GDM1 (cell line): ENCODE measurements around the gene H2BK1.

Experiments used
- DNase-seq: peaks from one replicate; lab custom pipeline; 2025; lab: John Stamatoyannopoulos, UW

Gene H2BK1

GRCh38 chr7:151202836-151203235 is 7.5 kb downstream of the H2BK1 start:
- DNase-seq, result no peak

DNA sequence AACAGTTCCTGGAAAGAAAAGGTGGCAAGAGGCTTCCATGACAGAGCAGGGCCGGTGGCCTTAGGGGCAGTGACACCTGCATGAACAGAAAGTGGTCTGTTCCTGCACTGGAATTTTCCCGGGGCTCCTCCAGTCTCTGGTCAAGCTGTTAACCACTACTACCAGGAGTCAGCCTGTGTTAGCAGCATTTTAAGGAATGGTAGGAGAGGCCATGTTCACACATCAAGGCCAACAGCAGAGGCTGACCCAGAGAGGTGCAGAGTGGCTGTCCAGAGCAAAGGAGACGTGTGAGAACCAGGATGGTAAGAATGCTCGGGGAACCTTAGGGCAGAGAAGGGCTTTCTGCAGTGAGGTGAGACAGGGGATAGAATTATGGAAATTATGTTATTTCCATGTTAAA is 8.5 kb downstream of the H2BK1 start:
- DNase-seq, result no peak

- no peak for DNase-seq
Observed at GRCh38 chr7:151201344-151201743, 8.9 kb downstream of the H2BK1 start.

DNA sequence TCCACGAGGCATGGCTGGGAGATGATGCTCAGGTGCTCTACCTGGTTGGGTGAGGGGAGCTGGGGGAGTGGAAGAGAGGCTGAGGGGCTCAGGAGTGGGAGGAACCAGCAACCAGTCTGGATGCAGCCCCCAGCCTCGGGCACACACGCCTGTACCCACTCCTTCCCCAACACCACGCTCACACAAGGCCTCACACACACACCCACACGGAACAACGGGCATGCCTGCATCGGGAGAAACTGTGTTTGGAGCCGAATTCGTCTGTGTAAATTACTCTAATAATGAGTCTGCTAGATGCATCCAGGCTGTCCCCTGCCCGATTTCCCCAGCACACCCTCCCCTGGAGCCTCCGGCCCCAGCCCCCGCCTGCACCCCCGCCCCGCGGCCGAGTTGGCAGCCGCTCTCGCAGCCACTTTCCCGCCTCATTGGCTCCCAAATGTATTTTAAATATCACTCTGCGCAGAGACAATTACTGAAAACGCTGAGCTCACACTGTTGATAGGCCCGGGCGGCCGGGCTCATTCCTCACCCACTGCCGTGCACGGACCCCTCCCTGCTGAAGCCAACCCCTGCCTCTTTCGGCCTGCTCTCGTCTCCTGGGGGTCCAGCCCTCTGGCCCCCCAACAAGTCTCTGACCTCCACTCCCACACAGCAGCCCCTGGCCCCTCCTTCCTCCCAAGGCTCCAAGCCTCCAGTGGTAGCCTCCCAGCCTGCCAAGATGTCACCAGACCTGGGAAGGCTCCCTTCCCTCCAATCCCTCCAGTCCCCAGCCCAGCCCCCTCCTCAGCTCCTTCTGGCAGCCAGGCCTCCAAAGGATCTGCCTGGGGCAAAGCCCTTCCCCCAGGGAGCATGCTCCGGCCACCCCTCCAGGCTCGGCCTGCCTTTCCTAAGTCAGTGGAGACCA is 11.1 kb downstream of the H2BK1 start:
- no peak for DNase-seq

DNA sequence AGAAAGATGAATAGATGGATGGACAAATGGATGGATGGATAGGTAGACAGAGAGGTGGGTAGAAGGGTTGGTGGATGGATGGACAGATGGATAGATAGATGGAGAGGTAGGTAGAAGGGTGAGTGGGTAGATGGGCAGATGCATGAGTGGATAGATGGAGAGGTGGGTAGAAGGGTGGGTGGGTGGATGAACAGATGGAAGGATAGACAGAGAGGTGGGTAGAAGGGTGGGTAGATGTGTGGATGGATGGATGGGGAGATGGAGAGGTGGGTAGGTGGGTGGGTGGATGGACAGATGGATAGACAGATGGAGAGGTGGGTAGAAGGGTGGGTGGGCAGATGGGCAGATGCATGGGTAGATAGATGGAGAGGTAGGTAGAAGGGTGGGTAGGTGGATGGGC is 12.4 kb downstream of the H2BK1 start:
- DNase-seq, result no peak

GRCh38 chr7:151195616-151196450 is 14.5 kb downstream of the H2BK1 start:
- no peak for DNase-seq

DNA sequence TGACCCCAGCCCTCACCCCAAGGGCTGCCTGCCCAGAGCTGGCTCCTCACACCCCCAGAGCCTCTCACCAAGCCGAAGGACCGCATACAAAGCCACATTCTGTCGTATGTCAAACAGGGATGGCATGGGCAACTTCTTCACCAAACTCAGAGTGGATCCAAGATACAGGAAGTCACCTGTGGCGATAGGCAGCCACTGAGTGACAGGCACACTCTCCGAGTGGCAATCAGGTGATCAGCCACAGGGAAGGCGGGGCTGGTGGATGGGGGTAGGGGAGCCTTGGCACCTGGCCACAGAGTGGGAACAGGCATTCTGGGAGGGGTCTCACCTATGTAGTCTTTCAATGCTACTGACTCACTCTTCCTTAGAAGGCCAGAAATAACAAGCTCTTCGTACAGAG is 16.1 kb downstream of the H2BK1 start:
- no peak for DNase-seq

GRCh38 chr7:151193203-151193978 is 16.9 kb downstream of the H2BK1 start:
- DNase-seq, result no peak

DNA sequence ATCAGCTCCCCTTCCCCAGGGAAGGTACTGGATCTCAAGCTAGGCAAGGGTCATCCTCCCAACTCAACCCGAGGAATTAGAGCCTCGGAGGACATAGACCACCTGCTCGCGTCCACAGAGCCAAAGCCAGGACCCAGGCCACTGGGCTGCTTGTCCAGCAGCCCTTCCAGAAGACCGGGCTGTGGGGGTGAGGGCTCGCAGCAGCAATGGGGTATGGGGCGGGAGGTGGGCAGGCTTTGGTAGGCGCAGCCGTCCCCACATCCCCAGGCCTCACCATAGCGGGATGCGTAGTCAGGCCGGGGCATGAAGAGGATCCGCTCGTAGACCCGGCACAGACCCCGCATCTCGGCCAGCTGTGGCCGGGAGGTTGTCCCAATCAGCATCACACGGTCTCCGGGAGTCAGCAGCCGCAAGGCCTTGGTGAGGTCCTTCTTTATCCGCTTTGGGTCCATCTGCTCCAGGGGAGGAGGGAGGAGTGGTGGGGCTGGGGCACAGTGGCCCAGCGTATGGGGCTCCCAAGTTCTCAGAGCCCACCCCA is 18.2 kb downstream of the H2BK1 start:
- no peak for DNase-seq

GRCh38 chr7:151191544-151191943 is 18.7 kb downstream of the H2BK1 start:
- no peak for DNase-seq

GRCh38 chr7:151189038-151189437 is 21.2 kb downstream of the H2BK1 start:
- DNase-seq, result no peak

GRCh38 chr7:151188252-151188542 is 22.1 kb downstream of the H2BK1 start:
- DNase-seq, result no peak

DNA sequence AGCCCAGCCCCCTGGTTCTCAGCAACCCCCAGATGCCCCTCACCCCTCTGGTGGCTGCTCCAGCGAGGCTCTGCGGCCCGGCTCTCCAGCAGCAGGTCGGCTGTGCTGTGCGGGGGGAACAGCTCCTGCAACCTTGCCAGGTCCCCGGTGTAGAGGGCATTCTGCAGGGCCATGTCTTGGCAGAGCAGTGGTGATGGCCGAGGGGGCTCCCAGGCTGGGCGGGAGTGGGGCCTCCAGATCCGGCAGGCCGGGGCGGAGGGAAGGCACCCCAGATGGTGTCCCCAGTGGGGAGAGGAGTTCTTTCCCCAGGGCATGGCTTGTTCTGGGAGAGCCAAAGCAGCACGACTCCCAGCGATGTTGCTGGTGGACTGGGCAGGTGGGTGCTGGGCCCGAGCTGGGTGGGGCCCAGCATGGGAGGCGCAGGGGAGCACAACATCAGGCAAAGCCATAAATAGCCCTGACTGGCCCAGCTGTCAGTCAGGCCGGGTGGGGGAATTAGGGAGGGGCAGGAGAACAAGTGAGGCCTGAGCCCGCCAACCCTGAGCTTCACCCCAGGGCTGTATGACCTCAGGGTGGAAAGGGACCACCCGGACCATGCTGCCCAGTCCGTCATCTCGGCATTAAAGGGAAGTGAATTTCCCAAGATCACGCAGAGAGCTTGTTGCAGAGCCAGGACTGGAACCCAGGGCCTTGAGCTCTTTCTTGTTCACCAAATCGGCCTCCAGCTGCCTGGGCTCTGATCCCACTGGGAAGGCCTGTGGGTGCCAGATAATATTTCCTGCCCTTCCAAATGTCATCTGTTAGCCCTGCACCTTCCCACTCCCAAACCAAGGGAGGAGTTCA is 22.7 kb downstream of the H2BK1 start:
- DNase-seq, result no peak

DNA sequence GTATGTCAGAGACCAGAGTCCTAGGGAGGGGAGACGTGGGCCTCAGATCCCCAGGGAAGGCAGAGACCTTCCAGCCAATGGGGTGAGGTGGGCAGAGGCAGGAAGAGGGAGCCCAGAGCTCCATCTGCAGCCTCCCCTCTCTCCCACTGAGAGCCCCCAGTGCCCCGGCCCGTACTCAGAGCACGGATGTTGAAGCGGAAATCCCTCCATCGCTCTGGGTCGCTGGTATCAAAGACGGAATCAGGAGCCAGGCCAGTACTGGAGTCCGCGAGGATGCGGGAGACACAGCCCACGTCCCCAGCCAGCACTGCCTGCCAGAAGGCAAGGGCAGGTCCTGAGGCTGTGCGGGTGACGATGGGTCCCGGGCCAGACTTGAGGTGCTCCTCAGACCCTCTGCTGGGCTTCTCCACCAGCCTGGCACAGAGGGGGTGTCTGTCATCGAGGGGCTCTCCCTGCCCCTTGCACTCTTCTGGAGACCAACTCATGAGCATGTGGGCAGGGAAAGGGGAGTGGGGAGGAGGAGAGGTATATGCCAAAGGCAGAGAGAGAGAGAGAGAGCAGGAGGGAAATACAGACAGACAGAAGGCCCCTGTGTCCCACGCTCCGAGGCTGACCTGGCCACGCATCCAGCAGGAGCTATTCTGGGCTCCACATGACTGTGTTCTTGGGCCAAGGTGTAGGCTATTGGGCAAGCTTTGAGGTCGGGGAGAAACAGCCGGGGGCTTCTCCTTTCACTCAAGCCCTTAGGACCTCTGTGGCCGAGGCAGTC is 23.5 kb downstream of the H2BK1 start, which contains the start of gene ASB10:
Gene ASB10, minus strand, starts transcription at position 611 of the 769 bp plus-strand sequence. Its CDS starts 120 bp downstream, at position 491.
- DNase-seq, result no peak

DNA sequence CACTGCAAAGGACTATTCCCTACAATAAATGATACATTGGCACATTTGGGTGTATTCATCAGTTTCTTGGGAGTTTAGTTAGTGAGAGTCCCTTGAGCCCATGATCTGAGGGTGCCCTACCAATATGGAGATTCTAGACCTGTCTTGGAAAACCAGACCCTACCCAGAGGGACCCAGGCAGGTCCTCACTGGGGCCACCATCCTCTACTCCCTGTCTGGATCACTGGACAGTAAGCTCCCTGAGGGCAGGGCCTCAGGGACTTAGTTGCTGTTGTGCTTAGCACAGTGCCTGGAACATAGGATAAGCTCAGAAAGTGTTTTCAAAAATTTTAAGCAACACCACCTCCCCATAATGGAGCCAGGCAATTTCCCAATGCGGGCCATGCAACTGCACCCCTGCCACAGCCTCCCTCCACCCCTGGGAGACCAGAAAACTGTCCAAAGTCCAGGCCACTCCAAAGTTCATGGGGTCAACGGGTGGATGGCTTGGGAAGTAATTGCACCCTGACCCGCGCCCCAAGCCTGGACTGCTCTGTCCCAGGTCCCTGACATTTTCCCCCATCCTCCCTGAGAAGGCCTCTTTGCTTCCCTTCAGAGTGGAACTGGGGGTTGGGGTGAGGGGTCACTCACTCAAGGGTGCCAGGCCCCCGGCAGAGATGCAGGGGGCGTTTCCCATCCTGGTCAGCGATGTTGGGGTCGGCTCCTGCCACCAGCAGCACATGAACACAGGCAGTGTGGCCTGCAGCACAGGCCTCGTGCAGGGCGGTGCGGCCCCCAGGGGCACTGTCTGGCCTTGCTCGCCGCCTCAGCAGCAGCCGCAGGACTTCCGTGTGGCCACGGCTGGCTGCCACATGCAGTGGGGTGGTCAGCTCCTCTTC is 24.3 kb downstream of the H2BK1 start:
- no peak for DNase-seq

DNA sequence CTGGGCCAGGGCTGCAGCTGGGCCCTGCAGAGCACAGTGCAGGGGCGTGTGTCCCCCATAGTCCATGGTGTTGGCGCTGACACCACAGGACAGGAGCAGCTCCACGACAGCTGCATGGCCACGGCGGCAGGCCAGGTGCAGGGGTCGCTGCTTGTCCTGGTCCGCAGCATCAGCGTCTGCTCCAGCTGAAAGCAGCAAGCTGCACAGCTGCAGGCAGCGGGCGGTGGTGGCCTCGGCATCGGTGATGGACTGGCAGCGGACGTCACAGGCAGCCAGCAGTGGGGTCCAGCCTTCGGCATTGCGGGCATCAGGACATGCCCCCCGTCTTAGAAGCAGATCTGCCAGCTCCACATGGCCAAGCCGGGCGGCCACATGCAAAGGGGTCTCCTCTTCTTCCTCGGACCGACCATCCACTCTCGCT is 29.3 kb downstream of the H2BK1 start:
- DNase-seq, result no peak

DNA sequence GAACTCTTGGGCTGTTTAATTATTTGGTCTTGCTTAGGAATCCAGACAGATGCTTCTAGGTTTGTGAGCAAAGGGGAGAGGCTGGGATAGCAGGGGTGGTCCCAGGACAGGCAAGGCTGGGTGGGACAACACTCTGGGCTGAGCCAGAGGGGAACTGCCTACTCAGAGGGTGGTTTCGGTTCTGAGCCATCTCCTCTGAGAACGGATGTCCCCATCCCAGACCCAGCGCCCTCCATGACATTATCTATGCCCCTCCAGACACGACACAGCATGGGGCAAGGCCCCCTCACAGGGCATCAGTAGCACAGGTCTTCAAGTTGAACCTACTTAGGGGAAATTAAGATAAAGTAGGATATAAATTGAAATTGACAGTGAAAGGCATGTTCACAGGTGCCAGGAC is 30.3 kb downstream of the H2BK1 start:
- no peak for DNase-seq

- DNase-seq, result no peak
Observed at GRCh38 chr7:151179287-151179860, 30.9 kb downstream of the H2BK1 start.

- no peak for DNase-seq
Observed at GRCh38 chr7:151178831-151179230, 31.5 kb downstream of the H2BK1 start.
